Measurements from ENCODE around the gene ARMC9.

Gene ARMC9

DNA sequence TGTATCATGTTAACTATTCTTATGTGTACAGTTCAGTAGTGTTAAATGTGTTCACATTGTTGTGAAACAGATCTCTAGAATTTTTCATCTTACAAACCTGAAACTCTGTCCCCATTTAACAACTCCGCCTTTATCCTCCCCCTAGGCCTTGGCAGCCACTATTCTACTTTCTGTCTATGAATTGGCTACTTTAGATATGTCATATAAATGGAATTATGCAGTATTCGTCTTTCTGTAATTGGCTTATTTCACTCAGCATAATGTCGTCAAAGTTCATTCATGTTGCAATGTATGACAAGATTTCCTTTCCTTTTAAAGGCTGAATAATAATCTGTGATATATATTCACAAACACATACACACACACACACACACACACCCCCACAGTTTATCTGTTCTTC lies 12.4 kb downstream of the ARMC9 start:
- no peak for DNase-seq

DNA sequence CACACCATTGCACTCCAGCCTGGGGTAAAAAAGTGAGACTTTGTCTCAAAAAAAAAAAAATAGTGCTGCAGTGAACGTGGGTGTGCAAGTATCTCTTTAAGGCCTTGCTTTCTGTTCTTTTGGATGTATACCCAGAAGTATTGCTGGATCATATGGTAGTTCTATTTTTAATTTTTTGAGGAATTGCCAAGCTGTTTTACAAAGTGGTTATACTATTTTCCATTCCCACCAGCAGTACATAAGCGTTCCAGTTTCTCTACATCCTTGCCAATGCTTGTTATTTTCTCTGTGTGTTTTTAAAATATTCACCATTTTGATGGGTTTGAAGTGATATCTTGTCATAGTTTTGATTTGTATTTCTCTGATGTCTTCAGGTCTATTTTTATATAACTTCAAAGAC lies 13.1 kb downstream of the ARMC9 start:
- no peak for DNase-seq

DNA sequence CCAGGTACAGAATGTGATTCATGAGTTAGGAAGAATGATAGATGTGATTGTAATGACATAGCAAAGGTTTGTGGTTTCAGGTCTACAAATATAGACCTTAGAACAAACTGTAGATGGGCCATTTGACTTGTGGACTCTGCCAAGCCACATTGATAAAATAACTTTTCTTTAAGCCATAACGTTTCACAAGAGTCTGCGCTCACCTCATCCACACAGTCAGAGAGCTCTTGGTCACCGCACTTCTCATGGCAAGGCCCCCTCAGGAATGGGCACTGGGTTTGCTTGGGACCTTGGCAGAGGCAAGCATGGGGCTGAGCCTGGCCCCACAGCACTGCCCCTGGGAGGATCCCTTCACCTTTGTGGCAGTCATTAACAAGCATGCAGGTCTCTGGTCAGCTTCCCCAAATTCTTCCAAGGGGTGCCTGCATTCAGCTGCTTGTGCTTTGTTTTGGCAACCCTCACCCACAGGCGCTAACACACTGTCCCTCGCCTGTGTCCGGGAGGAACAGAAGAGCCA lies 14.0 kb downstream of the ARMC9 start:
- no peak for DNase-seq

DNA sequence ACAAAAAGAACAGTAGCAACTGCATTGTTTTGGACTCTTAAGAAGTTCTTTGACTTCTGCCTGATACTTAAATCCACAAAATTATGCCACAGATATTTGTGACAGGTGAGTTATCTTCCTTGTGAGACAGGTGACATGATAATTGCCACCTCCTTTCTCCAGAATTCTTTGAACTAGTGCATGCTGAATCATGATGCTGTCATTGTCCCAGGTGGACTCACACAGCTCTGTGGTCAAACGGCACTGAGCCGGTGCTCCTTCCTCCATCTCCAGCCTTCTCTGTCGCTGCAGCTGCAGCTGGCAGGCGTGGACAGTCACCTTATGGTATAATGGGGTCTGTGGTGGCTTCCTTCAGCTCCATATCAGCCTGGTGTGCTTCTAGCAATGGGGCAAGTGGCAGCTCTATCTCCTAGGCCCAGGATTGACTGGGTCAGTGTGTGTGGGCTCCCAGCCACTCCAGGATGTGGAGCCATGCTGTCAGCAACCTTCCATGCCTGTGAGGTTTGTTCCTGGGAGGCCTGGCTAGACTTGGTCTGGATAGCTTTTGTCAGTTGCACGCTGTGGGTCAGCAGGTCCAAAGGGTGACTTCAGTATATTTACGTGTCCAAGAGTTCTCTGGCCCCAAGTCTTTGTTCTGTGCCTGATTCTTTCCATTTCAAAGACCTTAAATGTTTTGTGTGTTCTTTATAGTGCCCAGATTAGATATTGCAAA lies 15.7 kb downstream of the ARMC9 start:
- DNase-seq, result no peak

DNA sequence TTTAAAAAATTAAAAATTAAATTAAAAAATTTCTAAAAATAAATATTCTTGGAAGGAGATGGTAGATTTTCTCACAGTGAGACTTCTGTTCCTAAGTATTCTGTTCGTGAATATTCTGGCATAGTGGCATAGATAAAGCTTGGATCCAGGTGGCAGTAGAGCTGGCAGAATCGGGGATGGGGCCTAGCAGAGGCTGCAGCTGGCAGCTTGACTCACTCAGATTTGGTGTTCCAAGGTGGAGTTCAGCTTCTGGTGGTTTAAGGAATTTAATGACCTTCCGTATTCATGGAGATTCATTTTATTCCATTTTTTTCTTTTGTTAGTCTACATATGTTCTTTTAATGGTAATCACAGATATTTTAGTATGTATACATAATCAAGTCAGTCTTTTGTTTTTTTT lies 19.9 kb downstream of the ARMC9 start:
- no peak for DNase-seq

DNA sequence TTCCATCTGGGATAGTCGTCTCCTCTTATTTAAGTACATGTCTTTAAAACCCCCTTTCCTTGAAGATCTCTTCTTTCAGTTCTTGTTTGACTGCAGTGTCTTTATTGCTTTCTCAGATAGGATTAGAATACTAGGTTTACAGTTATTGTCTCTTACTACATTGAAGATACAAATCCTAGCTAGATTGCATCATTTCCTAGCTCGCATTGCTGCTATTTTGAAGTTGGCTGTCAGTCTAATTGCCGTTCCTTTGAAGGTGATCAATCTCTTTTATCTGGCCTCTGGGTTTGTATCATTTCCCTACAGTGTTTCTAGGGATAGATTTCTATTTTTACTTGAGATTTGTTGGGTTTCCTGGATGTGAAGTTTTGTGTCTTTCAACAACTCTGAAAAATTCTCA lies 20.9 kb downstream of the ARMC9 start:
- DNase-seq, result no peak

DNA sequence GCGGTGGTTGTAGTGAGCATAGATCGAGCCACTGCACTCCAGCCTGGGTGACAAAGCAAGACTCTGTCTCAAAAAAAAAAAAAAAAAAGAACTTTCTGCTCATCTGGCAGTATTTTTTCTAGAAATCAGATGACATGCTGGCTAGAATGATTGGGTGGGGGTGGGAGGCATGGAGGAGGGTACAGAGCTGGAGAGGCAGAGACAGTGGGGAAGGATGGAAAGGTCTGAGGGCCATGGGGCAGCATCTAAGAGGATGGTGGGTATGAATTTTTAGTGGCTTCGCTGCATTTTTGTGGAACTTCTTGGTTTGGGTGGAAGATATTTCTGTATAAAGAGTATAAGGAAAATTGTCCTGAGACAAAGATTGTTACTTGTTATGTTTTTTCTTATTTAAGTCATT lies 23.3 kb downstream of the ARMC9 start:
- DNase-seq, result no peak

DNA sequence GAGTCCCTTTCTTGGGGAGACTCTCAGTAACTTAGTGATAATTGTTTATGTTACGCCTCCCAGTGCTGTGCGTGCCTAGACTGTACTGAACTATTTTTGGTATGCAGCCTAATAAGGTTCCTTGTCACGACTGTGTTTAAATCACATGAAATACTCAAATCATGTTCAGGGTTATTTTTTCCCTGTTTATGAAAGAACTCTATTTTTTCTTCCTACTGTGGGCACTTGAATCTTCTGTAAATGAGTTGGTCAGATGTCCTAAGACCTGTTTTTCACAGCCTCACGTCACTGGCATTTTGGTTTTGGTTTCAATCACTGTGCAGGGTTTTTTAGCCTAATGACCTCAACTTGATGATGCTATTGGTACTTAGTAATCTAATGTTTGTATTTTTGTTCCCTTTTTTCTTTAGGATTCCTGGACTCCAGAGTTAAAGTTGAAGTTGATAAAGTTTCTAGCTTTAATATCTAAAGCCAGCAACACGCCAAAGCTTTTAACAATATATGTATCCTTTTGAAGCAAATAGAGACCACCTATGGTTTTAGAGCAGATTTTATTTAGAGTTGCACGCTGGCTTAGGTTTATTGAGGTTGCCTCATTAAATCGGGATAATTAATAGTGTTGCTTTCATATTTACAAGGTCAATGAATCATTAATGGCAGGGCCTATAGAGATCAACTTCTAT lies 24.0 kb downstream of the ARMC9 start:
- DNase-seq, result no peak

DNA sequence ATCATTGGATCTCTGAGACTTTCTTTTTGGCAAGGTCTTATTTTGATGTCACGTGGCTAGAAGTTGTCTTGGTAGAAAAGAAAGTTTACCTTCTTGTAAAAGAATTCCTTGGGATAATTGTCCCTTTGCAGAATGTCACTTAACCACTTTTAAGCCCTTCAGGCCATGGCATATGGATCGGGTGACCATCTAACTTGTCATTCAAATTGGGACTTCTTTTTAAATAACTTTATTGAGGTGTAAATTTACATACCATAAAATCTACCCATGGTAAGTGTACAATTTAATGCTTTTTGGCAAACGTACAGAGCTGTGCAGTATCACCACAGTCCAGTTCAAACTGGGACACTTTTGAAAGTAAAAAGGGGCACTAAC lies 24.6 kb downstream of the ARMC9 start:
- DNase-seq, result no peak

DNA sequence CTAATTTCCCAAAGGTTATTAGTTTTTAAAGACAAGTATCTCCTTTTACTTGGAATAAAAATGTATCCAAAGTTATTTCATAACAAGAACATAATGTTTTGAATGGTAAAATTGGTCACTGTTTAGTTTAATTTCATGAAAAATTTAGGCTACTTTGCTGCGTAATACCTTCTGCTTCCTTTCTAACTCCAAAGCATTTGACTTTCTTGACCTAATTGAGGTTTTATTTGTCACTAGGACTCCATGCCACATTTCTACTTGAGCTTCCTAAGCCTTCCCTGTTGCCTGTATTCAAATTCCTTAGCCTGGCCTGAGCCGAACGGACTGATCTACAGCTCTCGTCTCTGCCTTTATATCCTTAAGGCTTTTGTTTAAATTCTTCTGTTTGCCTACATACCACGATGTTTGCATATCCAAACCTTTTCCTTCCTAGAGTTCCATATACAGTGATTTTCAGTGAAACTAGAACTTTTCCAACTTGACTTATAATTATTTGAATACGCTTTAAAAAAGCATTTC lies 25.1 kb downstream of the ARMC9 start:
- DNase-seq, result no peak

DNA sequence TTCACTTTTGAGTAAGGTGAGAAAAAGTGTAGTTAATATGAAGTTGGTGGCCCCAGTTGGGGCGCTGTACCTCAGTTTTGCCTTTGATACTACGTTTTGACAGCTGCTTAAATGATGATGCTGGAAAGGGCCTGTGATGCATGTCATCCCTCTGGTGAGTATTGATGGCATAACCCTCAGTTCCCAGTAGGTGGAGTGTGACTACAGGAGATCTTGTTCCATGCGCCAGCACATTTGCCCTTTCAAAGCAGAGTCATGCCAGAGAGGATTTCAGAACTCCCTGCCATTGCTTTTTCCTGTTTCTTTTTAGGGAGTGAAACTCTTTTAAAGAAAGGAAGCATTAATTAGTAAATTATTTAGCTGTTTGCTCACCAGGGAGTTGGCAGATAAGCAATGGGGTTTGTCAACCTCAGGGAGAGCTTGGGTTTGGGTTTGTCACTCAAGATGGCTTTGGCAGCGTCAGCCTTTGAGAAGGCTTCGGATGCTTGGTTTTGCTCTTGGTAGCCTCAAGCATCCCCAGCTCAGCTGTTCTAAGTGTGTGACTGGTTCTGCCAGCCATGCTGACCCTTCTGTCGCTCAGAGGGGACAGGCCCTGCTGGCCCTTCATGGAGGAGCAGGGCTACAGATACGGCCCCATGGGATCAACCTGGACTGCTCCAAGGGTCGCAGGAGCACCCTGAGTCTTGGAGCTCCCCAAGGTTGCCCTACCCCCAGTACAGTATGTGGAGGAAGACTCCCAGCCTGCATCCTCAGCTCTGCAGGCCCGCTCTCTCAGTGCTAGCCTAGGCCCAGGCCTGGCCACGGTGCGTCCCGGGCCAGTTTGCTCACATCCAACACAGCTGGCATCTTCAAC lies 29.1 kb downstream of the ARMC9 start:
- peak; percentile 13 for DNase-seq

DNA sequence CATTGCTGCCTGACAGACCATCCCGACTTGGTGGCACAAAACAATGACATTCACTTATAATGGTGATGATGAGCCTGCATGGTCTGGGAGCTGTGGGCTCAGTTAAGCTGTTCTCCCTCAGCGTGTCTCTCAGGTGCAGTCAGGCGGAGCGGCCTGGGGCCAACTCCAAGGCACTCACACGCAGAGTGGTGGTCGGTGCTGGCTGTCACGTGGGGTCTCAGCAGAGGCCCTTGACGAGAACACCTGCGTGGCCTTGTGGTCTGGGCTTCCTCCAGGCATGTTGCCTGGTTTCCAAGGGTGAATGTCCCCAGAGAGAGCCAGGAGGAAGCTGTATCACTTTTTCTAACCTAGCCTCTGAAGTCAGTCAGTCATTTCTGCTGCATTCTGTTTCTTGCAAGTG lies 29.8 kb downstream of the ARMC9 start:
- DNase-seq, result no peak

DNA sequence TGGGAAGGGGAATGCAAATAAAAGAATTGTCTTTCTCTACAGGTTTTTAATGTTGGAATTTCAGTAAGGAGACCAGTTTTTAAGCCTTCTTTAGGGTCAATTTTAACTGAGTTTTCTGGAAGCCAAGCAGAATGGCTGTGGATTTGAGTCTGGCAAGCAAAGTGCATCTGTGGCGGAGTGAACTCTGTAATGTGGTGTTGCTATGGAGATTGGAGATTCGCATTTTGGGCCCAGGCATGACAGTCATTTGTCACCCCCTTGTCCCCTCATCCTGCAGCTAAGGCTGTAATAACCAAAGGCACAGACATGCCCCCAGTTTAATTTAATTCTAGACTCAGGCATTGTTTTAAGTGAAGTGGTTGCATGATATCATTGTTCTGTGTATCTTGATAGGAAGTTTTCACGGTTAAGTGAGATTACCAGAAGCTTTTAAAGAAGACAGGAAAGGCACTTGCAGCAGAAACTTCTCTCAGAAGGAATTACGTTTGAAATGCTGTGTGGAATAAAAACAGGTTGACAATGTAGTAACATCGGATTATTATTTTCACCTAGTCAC lies 30.6 kb downstream of the ARMC9 start:
- no peak for DNase-seq

DNA sequence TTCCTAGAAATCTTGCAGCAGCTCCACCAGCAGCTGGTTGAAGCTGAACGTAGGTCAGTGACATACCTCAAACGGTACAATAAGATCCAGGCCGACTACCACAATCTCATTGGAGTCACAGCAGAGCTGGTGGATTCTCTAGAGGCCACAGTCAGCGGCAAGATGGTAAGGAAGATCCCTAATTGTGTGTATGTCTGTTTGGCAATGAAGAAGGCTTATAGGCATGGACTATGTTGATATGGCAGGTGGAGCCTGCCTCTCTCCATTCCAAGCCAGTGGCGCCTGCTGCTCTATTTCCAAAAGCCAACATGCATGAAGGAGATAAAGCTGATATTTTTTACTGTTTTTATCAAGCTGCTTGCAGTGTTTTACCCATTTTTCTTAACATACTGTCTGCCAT lies 36.8 kb downstream of the ARMC9 start:
- no peak for DNase-seq

DNA sequence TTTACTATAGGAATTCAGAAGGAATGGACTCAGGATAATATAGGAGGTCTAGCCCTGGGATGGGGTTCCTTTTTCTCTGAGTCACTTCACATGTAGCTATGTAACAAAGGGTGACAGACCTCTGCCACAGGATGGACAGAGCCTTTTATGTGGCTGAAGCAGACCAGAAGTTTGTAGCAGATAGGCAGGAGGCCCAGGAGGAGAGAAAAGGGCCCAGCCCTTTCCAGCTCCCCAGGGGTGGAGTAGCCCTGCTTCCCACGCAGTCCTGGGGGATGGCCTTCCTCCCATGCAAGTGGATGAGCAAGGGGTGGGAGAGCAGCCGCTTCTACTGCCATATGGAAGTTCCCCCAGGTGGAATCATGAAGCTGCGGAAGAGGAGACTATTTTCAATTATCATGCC lies 40.3 kb downstream of the ARMC9 start:
- no peak for DNase-seq

DNA sequence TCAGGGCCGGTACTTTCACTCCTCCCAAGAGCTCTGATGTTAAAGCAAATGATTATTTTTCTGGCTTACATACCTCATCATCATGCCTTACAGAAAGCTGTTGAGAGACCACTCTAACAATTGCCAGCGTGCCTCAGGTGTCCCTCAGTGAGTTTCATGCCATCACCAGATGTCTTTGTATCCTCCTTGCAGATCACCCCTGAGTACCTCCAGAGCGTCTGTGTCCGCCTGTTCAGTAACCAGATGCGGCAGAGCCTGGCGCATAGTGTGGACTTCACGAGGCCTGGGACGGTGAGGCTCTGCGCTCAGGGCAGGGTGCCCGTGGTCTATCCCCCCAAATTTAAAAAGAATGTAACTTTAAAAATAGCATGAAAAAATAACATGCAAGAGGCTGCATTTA lies 41.3 kb downstream of the ARMC9 start:
- DNase-seq, result no peak

DNA sequence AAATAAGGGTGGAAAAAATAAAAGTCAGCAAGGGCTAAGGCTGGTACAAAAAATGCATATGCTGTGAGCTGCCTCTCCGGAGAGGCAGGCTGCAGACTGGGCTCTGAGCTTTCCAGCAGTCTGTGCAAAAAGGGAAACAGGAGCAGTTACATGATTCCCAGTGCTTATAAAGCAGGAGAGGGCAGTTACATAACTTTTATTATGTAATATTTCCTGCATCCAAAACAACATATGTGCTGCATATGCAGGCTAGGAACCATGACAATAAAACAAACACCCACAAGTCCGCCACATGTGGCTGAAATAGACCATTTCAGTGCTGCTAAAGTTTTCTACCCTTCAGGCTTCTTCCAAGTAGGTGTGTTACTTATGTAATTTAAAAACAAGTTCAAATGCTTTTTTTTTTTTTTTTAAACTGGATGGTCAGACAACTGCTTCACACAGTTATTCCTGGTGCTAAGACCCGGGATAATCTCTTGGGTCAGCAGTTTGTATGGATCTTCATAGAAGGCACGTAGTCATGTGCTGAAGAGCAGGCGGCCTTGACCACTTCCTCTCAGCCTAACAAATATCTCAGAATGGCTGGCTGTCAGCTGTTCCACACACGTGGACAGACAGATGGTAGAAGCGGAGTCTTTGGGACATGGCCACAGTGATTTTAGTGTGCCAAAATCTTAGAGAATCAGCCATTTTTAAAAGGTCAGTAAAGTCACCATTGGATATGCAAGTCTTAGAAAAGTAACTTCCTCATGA lies 43.5 kb downstream of the ARMC9 start:
- no peak for DNase-seq

DNA sequence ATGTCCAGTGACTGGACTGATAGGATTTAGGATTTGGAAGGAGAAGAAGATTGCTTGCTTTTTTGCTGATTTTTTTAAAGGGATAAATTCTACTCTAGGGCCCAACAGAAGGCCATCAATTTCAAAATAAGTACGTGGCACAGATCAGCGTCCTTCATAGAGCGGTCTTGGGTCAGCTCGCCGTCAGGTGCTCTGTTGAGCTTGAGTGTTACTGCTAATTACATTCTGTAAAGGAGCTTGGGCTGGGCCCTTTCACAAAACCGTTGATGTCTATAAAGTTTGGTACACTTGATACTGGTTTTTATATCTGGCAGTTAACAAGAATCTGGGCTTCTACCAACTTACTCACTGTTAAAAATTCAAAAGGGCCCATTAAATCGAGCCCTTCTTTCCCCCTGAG lies 45.4 kb downstream of the ARMC9 start:
- DNase-seq, result no peak

DNA sequence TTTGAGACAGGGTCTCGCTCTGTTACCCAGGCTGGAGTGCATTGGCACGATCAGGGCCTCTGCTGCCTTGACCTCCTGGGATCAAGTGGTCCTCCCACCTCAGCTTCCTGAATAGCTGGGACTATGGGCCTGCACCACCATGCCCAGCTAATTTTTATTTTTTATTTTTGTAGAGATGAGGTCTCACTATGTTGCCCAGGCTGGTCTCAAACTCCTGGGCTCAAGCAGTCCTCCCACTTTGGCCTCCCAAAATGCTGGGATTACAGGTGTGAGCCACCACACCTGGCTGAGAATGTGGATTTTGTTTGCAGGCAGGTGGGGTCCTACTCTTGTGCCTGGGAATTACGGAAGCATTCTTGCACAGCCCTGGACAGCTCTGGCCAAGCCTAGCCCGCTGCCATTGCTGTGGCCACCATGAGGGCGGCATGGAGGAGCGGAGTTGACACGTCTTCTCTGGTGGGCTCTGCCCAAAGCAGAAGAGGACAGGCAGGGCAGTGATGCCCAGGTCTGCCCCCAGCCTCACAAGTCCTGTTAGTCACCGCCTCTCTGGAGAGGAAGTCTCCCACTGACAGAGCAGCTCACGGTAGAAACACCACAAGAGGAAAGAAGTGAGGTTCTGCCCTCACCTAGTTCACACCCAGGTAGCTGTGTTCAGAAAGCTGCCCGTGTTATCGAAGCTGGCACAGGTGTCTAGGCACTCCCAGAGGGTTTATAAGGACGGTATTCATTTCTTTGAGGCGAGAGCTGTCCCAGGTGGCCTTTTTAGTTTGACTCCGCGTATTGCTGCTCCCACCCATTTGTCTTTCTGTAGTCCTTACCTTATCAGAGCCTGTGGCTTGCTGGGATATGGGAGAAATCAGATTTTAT lies 46.2 kb downstream of the ARMC9 start:
- no peak for DNase-seq

DNA sequence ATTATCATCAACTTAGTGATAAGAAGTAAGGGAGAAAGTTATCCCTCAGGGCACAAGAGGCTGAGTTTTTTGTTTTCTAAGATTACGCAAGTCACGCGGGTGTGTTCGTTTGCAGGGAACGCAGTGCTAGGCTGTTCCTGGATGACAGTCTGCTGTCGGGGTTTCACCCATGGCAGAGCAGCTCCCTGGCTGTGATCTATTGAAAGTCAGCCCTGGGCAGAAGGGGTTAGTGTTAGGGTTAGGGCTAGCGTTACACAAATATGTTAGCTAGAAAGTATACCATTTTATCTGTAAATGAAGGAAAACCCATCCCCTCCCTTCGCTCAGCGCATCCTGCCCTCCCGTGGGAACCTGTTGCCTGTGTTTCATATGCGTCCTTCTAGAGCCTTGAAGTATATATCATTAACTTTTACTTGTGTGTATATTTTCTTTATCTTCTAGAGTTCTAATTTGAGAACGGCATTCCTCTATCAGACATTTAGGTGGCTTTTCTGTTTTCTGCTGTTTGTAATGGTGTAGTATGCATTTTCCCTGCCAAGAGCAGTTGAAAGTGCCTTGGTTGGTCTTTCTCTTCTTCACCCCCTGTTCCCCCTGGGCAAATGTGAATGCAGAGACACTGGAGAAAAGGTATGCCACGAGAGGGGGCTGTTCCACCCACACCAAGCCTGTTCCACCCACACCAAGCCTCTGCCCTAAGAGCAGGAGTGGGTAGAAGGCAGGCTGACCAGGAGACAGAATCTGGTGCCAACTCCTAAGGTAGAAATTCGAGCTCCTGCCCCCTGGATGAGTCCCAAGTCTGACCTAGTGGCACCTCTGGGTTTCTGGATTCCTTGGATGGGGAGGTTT lies 47.0 kb downstream of the ARMC9 start:
- no peak for DNase-seq
